GM13976 (cell line): ENCODE results near the gene DUSP2.

Experiments used
- DNase-seq: peaks from one replicate; pipeline ENCODE4 v3.0.0; 2012; ENCODE audit warnings: low spot score
- in situ Hi-C: fragments of 300-500 bp; cut with MboI; formaldehyde crosslinking; loops from one replicate; pipeline ENCODE4 v1.12.0; 2022; ENCODE audit warnings: low sequenced_read_pairs, mixed read lengths, inconsistent platforms; ENCODE audit not compliant: unreplicated experiment
- TF ChIP-seq, protein P1 (sequence below): IDR thresholded peaks from 2 replicates; pipeline ENCODE4 v1.5.1; 2012; ENCODE audit warnings: borderline replicate concordance, mild to moderate bottlenecking; ENCODE audit not compliant: insufficient read depth; ENCODE audit errors: extremely low read depth, missing control alignments, control extremely low read depth

Gene DUSP2

DNA sequence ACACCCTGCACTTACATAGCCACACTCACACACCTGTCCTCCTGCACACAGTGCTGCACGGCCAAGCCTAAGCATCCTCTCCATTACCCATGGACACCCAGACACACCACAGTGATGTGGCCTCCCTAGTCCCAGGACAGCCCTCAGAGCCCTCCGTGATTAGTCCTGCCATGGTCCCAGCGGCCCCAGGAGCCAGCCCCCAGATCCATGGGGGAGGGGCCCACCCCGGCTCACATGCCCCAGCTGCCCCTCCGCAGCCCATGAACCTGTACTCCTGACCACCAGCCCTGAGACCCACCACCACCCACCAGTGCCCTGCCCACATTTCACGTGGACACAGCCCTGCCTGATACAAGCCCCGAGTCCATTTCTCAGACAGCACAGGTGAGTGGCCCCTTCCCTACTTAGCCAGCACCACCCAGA is 8.1 kb upstream of the DUSP2 start:
- in situ Hi-C loops, result no loop called here
- DNase-seq, result no peak
- TF ChIP-seq, protein P1, sequence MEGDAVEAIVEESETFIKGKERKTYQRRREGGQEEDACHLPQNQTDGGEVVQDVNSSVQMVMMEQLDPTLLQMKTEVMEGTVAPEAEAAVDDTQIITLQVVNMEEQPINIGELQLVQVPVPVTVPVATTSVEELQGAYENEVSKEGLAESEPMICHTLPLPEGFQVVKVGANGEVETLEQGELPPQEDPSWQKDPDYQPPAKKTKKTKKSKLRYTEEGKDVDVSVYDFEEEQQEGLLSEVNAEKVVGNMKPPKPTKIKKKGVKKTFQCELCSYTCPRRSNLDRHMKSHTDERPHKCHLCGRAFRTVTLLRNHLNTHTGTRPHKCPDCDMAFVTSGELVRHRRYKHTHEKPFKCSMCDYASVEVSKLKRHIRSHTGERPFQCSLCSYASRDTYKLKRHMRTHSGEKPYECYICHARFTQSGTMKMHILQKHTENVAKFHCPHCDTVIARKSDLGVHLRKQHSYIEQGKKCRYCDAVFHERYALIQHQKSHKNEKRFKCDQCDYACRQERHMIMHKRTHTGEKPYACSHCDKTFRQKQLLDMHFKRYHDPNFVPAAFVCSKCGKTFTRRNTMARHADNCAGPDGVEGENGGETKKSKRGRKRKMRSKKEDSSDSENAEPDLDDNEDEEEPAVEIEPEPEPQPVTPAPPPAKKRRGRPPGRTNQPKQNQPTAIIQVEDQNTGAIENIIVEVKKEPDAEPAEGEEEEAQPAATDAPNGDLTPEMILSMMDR, result no peak

DNA sequence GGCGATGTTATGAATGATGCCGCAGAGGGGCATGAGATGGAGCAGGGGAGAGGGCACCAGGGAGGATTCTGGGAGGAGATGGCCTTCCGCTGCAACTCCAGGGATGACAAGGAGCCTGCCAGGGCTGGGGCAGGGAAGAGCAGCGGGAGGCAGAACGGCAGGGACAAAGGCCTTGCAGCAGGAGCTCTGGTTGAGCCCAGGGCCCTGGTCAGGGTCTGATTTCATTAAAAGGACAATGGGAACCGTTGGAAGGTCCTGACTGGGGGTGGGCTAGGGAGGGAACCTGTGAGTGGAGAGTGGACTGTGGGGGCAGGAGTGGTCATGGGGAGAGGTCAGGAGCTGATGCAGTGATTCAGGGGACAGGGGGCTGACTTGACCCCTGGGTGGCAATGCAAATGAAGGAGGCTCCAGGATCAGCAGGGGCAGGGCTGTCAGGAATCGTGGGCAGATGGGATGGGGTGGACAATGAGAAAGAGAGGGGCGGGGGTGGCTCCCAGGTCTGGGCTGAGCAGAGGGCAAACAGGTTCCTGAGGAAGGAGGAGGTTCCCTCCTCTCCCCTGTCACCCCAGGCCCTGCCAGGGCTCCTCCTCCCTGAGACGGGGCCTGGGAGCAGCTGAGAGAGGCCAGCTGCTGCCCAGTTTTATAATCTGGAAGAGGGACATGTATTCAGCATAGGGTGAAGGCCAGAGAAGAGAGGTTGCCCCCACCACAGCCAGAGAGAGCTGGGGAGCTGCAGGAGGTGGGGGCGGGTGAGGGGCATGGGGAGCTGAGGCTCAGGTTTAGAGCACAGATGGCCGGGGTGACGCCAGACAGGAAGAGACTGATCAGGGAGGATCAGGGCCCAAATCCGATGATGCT is 7.3 kb upstream of the DUSP2 start:
- TF ChIP-seq, protein P1, result no peak
- no peak for DNase-seq
- in situ Hi-C loops, result no loop called here

DNA sequence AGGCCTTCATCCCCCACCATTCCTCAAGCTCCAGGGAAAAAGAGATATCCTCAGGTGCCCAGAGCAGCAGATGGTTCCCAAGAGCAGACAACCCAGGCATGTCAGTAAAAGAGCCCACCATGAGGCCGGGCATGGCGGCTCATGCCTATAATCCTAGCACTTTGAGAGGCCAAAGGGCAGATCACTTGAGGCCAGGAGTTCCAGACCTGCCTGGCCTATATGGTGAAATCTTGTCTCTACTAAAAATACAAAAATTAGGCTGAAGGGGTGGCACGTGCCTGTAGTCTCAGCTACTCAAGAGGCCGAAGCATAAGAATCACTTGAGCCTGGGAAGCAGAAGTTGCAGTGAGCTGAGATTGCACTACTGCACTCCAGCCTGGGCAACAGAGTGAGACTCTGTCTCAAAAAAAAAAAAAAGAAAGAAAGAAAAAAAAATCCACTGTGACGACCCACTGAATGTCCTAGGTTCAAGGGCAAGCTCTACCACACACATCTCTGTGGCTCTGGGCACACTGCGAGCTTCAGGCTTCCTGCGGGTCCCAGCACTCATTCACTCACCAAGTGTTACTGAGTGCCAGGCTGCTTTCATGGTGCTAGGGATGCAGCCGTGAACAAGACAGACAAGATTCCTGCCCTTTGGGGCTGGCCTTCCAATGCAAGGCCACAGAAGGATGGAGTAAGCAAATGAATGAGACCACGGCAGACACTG is 6.5 kb upstream of the DUSP2 start:
- TF ChIP-seq, protein P1, result no peak
- in situ Hi-C loops, result no loop called here
- no peak for DNase-seq

DNA sequence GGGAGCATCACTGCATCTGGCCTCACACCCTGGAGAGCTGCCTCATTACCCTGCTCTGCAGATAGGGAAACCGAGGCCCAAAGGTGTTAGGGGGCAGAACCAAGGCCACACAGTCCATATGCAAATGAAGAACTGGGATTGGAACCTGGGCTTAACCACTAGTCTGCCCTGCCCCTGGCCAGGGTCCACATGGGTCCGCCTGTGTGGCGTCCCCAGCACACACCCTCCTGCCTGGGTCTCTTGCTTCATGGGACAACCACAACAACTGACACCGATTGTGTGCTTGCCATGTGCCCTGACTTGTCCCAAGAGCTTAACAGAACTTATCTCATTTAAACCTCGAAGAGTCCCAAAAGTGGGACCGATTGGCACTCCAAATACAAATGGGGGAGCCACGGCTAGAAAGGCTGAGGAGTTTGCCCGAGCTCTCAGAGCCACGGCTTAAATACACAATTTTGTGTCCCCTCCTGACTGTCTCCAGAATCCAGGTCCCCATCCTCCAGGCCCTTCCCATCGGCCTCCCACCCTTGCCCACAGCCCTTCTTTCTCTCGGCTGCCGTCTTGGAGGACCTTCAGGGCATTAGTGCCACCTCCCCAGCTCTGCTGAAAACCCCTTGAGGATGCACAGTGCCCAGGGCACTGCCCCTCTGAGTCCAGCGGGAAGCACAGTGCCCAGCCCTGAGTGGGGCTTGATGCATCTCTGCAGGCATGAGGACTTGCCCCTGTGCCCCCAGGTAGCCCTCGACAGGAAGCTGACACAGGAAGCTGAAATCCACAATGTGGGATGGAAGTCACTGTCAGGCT is 5.8 kb upstream of the DUSP2 start:
- in situ Hi-C loops, result no loop called here
- no peak for DNase-seq
- TF ChIP-seq, protein P1, result no peak

DNA sequence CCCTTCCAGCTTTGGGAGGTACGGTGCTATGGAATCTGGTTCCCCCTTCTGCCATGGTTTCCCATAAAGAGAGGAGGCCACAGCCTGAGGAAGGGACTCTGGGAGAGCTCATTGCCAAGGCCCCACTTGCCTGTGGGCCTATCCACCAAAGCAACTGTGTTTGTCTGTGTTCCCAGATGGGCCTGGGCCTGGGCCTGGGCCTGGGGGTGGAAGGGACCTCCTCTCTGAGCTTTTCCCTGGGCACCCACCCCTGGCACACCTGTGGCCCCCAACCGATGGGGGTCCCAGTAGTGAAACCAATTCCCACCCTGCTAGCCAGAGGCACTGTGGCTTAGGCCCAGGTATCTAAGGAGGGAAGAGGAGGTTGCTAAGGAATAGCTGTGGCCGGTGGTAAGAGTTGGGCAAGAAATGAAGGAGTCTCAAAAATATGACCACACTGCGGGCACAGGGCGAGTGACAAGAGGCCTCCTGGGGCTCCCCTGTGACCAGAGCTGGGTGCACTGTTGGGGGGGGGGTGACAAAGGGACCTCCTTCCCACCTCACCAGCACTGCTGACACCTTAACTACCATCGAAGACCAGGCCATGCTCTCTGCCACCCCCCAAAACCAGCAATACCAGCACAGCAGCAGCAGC is 4.9 kb upstream of the DUSP2 start:
- TF ChIP-seq, protein P1, result no peak
- in situ Hi-C loops, result no loop called here
- DNase-seq, result no peak
